Head of caudate nucleus (tissue), 42 donors: ENCODE results near the gene SLC35E4.
"Not testable (repeated sequence)": the region's sequence is repeated elsewhere in the genome, so short reads cannot be mapped to it uniquely, and the experiment has no call there.

Experiments used
- DNase-seq, 42 donors: peaks; one replicate each; pipeline versions ENCODE4 v3.0.0 to v3.0.0-alpha.2; 2020 to 2021; ENCODE audit warnings: mixed read lengths in 7 of 42
- intact Hi-C: fragments of 100-400 bp; cut with DNase I; formaldehyde crosslinking; loops from one replicate; pipeline ENCODE4 v1.15.0; 2022

The SLC35E4 gene

DNA sequence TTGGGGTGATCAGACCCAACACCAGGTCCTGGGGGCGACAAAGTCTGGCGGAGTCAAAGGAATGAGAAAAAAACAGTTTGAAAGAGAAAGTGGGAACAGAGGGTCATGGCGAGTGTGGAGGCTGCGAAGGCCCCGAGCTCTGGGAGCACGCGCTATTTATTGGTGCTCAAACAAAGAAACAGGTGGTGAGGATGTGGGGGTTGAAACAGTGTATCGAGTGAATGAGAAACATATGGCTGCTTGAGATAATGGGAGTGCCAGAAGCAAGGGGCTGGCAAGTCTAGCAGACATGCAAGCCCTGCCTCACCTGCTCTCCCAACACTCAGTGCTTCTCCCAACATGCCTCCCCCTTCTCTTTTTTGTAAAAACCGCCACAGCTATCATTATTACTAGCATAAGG, 39.9 kb downstream of the SLC35E4 start:
- no peak for DNase-seq
- intact Hi-C loops: no loop called here

- intact Hi-C loops, DNase-seq: not testable (repeated sequence)
Observed at GRCh38 chr22:30676565-30676964, 41.0 kb downstream of the SLC35E4 start.

DNA sequence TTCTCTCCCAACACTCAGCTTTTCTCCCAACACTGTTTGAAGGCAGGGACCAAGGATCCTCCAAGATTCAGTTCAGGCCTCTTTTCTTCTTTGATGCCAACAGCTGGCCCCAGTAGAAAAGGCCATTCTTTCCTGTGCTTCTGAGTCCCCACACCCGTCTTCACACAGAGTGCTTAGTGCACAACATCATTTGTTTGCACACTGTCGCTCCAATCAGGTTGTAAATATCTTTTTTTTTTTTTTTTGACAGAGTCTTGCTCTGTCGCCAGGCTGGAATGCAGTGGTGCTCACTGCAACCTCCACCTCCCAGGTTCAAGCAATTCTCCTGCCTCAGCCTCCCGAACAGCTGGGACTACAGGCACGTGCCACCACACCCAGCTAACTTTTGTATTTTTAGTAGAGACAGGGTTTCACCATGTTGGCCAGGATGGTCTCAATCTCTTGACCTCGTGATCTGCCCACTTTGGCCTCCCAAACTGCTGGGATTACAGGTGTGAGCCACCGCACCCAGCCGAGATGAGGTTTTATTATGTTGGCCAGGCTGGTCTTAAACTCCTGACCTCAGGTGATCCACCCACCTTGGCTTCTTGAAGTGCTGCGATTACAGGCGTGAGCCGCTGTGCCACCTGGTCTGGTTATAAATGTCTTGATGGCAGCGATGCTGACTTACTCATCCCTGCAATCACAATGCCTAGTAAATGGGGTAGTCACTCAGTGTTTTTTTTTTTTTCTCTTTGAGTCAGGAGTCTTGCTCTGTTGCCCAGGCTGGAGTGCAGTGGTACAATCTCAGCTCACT, 44.5 kb downstream of the SLC35E4 start:
- intact Hi-C loops, DNase-seq: not testable (repeated sequence)

- intact Hi-C loops: no loop called here
Observed at GRCh38 chr22:30680991-30681770, 45.6 kb downstream of the SLC35E4 start.

GRCh38 chr22:30681831-30682230, 46.2 kb downstream of the SLC35E4 start:
- intact Hi-C loops: no loop called here
- peak in 13 of 42 donors; percentile 16 to 68 (median 43) for DNase-seq

More at GRCh38 chr22:30680991-30681770, 45.6 kb downstream of the SLC35E4 start:
- peak in 5 of 42 donors; percentile 11 to 21 (median 16) for DNase-seq

DNA sequence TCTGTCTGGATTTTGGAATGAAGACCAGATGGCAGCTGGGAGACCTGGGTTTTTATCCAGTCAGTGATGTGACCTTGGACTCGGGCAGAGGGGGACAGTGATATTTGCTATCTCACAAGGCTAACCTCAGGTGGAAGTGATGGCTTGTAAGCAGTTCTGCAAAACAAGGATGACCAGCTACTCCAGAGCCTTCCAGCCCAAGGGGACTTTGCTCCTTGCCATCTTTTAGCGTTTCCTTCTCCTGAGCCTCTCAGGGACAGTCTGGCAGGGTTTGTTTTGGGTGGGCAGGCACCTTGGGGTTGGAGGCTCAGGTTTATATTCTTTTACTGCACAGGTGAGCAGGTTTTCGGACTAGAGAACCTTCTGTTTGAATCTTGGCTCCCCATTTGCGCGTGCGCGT, 49.6 kb downstream of the SLC35E4 start:
- DNase-seq: no peak
- intact Hi-C loops: no loop called here

DNA sequence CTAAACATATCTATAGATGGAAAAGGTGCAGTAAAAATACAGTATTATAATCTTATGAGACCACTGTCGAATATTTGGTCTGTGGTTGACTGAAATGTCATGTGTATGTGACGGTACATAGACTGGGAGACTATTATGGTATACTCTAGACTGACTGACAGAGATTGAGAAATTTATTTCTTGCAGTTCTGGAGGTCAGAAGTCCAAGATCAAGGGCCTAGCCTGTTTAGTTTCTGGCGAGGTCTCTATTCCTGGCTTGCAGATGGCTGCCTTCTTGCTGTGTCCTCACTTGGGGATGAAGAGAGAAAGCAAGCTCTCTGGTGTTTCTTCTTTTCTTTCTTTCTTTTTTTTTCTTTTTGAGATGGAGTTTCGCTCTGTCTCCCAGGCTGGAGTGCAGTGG, 51.8 kb downstream of the SLC35E4 start:
- DNase-seq: no peak
- intact Hi-C loops: no loop called here

DNA sequence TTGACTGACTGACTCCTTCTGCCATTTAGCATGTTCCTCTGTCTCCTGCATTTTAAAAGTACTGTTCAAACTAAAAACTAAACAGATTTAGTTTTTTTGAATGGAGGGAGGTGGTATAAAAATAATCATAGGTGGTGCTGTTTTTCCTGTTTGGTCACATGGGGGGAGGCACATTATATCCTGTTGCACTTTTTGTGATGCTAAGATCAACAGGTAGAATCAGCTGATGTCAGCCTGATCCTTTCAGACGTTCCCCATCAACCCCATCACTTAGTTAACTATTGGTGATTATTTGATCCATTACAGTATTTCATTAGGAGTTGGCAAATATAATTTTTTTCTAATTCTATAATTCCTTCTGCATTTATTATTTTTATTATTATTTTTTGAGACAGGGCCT, 54.0 kb downstream of the SLC35E4 start:
- DNase-seq: no peak
- intact Hi-C loops: no loop called here

DNA sequence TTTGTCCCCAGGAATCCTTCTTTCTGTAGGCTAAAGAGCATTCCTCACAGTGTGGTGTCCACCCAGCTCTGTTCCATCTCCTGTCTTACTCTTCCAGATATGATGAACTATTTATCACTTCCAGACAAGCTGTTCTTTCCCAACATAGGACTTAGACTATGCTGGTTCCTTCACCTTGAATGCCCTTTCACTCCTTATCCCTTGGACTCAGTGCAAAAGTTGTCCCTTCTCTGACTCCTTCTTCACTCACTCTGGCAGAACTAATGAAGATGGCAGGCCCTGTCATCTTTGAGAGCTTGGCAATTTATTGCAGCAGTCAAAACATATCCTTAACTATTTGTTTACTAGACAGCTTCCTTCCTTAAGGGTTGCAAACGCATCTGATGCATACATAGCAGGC, 55.6 kb downstream of the SLC35E4 start:
- intact Hi-C loops: no loop called here
- no peak for DNase-seq

GRCh38 chr22:30694171-30694639, 58.6 kb downstream of the SLC35E4 start:
- peak; percentile 47 to 87 (median 73) for DNase-seq
- intact Hi-C loops: loop anchor here (2.0 kb wide), 1 partner anchor 59 kb away; the partner anchor contains the start of gene SLC35E4

DNA sequence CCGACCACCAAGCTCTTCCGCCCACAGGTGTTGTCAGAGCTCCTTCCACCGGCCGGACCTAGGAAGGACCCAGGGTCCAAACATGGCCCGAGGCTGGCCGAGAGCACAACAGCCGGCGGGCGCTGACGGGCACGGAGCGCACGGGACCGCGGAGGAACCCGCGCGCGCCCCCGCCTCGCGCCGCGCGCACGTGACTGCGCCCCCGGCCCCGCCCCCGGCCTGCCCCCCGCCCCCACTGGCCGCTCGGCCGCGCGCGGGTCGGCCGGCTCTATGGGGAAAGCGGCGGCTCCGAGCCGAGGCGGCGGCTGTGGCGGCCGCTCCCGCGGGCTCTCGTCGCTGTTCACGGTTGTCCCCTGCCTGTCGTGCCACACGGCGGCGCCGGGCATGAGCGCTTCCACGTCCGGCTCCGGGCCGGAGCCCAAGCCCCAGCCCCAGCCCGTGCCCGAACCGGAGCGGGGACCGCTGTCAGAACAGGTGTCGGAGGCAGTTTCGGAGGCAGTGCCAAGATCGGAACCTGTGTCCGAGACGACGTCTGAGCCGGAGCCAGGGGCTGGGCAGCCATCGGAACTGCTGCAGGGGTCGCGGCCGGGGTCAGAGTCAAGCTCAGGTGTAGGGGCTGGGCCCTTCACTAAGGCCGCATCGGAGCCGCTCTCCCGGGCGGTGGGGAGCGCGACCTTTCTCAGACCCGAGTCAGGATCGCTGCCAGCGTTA, 59.2 kb downstream of the SLC35E4 start, which contains the start of gene OSBP2:
OSBP2 (plus strand) TSS at position 235 of the 711 bp plus-strand sequence; CDS start at position 271, 36 bp downstream.
- intact Hi-C loops: loop anchor here (2.0 kb wide), 1 partner anchor 60 kb away; the partner anchor contains the start of gene SLC35E4
- peak in 39 of 42 donors; percentile 38 to 81 (median 63) for DNase-seq

DNA sequence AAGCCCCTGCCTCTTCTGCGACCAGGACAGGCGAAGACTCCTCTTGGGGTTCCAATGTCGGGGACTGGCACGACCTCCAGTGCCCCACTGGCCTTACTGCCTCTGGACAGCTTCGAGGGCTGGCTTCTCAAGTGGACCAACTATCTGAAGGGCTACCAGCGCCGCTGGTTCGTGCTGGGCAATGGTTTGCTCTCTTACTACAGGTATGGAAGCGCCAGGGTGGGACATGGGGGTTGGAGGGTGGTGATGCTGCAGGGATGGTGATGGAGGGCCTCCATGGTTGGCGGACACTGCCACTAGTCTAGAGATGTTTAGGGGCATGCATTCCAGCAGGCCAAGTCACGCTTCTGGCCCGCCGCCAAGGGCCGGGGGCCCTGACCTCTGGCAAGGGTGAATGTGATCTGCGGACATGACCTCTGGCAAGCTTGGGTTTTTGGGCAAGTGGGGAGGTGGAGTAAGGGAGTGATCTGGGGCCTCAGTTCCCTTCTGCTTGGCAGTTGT, 59.8 kb downstream of the SLC35E4 start:
- intact Hi-C loops: loop anchor here (2.0 kb wide), 1 partner anchor 61 kb away; the partner anchor contains the start of gene SLC35E4
- DNase-seq: peak in 22 of 42 donors; percentile 24 to 71 (median 52)

- intact Hi-C loops: loop anchor here (2.0 kb wide), 1 partner anchor 61 kb away; the partner anchor contains the start of gene SLC35E4
Observed at GRCh38 chr22:30695871-30696655, 60.5 kb downstream of the SLC35E4 start.

More at GRCh38 chr22:30695871-30696655, 60.5 kb downstream of the SLC35E4 start:
- DNase-seq: peak in 4 of 42 donors; percentile 16 to 52 (median 20)
